ENCODE results near the gene COL4A2. TPM values are rescaled to one million over a fixed set of nuclear protein-coding genes. Genes with fewer than 3 reads are reported as not detected.

The COL4A2 gene
- total RNA-seq, 1 donor from 2014 or later = 1,414 TPM

DNA sequence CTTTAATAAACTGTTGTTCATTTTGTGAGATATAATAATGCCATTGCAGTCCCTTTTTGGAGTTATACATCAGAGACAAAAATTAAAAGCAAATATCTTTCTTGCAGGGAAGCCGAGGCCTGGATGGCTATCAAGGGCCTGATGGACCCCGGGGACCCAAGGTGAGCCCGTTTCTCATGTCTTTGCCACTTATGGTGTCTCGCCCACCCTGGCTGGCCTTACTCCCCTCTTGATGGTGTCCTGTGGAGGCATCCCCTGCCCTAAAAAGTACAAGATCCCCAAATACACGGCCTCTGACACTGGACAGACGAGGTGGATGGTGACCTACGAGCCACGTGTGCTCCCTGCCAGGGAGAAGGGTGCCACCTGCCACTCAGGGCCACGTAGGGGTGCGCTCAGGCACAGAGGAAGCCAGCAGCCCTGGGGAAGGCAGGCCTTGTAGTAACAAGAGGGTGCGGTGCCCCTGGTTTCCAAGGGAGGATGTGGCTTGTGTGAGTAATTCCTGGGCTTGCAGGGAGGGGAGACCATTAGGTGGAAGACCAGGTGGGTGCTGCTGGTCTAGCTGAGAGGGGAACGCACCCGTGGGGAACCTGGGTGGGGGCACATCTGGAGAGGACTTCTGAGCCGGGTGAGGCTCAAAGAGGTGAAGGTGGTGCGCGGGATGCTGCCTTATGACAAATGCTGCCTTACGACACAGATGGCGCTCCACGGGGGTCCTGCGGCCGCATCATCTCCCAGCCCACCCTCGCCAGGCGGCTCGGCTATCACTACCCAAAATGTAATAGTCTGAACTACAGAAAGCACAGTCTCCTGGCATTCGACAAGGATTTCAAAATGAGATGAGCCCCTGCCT, 138.9 kb downstream of the COL4A2 start:
- Mint-ChIP-seq H3K4me3 (ENCODE audit: unreplicated experiment) (no peak overlapping the region), H3K9me3 (ENCODE audit: unreplicated experiment) (no peaks in the 10 kb centered on the region), H3K27ac (ENCODE audit: unreplicated experiment) (no peak overlapping the region), H3K36me3 (ENCODE audit: low read depth, unreplicated experiment) (peaks cover 46% of the 10 kb centered on the region), H3K4me1 (ENCODE audit: low read depth, unreplicated experiment) (peaks cover 58% of the 10 kb centered on the region), H3K27me3 (ENCODE audit: low read depth, unreplicated experiment) (no peaks in the 10 kb centered on the region)
- H3K79me2 ChIP-seq (ENCODE audit: insufficient read depth, low read length) = no peaks in the 10 kb centered on the region
- H3K36me3 ChIP-seq (ENCODE audit: insufficient read depth, low read length) = peaks cover 44% of the 10 kb centered on the region
- H2AFZ ChIP-seq (ENCODE audit: low read depth, low read length) = no peak overlapping the region
- no peak for FAIRE-seq
- H3K9ac ChIP-seq (ENCODE audit: low read length) = peak overlapping the region; percentile 13
- H4K20me1 ChIP-seq (ENCODE audit: insufficient read depth, low read length) = peaks cover 14% of the 10 kb centered on the region
- TF ChIP-seq EZH2 (IDR thresholded peaks at IDR 0.05; ENCODE audit: insufficient read depth, low read length) = no peak
- TF ChIP-seq, protein P1, sequence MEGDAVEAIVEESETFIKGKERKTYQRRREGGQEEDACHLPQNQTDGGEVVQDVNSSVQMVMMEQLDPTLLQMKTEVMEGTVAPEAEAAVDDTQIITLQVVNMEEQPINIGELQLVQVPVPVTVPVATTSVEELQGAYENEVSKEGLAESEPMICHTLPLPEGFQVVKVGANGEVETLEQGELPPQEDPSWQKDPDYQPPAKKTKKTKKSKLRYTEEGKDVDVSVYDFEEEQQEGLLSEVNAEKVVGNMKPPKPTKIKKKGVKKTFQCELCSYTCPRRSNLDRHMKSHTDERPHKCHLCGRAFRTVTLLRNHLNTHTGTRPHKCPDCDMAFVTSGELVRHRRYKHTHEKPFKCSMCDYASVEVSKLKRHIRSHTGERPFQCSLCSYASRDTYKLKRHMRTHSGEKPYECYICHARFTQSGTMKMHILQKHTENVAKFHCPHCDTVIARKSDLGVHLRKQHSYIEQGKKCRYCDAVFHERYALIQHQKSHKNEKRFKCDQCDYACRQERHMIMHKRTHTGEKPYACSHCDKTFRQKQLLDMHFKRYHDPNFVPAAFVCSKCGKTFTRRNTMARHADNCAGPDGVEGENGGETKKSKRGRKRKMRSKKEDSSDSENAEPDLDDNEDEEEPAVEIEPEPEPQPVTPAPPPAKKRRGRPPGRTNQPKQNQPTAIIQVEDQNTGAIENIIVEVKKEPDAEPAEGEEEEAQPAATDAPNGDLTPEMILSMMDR (IDR thresholded peaks at IDR 0.05; ENCODE audit: insufficient read depth, low read depth, low read length) = no peak
- no peak overlapping the region for H3K4me3 ChIP-seq (ENCODE audit: insufficient read depth, low read depth, low read length)
- peak overlapping the region; percentile 23 for H3K4me2 ChIP-seq (ENCODE audit: low read length)
- H3K27ac ChIP-seq (ENCODE audit: low read depth, low read length) = peak overlapping the region; percentile 28
- no peaks in the 10 kb centered on the region for H3K27me3 ChIP-seq (ENCODE audit: insufficient read depth, low read length)
- peaks cover 56% of the 10 kb centered on the region for H3K4me1 ChIP-seq (ENCODE audit: insufficient read depth, low read length)
- H3K9me3 ChIP-seq (ENCODE audit: insufficient read depth, low read depth, low read length) = no peaks in the 10 kb centered on the region
- no peak for DNase-seq (ENCODE audit: low read depth)

DNA sequence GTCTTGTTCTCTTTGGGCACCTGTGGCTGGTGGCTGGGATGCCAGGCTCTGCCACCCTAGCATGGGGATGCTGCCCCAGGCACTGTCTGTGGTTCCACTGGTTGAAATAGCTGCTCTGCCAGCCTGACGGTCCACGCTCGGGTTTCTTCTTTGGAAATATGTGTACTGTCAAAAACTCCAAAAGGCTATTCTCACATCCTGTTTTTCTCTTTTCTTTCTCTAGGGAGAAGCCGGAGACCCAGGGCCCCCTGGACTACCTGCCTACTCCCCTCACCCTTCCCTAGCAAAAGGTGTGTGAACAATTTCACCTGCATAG, 139.4 kb downstream of the COL4A2 start:
- Mint-ChIP-seq H3K27me3 (ENCODE audit: low read depth, unreplicated experiment) (no peaks in the 10 kb centered on the region), H3K27ac (ENCODE audit: unreplicated experiment) (no peak overlapping the region), H3K9me3 (ENCODE audit: unreplicated experiment) (no peaks in the 10 kb centered on the region), H3K4me3 (ENCODE audit: unreplicated experiment) (no peak overlapping the region), H3K36me3 (ENCODE audit: low read depth, unreplicated experiment) (peaks cover 44% of the 10 kb centered on the region), H3K4me1 (ENCODE audit: low read depth, unreplicated experiment) (peaks cover 60% of the 10 kb centered on the region)
- no peaks in the 10 kb centered on the region for H3K79me2 ChIP-seq (ENCODE audit: insufficient read depth, low read length)
- H4K20me1 ChIP-seq (ENCODE audit: insufficient read depth, low read length) = peaks cover 14% of the 10 kb centered on the region
- no peaks in the 10 kb centered on the region for H3K27me3 ChIP-seq (ENCODE audit: insufficient read depth, low read length)
- no peaks in the 10 kb centered on the region for H3K9me3 ChIP-seq (ENCODE audit: insufficient read depth, low read depth, low read length)
- H3K27ac ChIP-seq (ENCODE audit: low read depth, low read length) = no peak overlapping the region
- no peak overlapping the region for H3K4me2 ChIP-seq (ENCODE audit: low read length)
- FAIRE-seq (no peak), DNase-seq (ENCODE audit: low read depth) (no peak)
- no peak overlapping the region for H3K4me3 ChIP-seq (ENCODE audit: insufficient read depth, low read depth, low read length)
- TF ChIP-seq, protein P1 (IDR thresholded peaks at IDR 0.05; ENCODE audit: insufficient read depth, low read depth, low read length) = no peak
- TF ChIP-seq EZH2 (IDR thresholded peaks at IDR 0.05; ENCODE audit: insufficient read depth, low read length) = no peak
- H2AFZ ChIP-seq (ENCODE audit: low read depth, low read length) = no peak overlapping the region
- no peak overlapping the region for H3K9ac ChIP-seq (ENCODE audit: low read length)
- peaks cover 44% of the 10 kb centered on the region for H3K36me3 ChIP-seq (ENCODE audit: insufficient read depth, low read length)
- peaks cover 56% of the 10 kb centered on the region for H3K4me1 ChIP-seq (ENCODE audit: insufficient read depth, low read length)

DNA sequence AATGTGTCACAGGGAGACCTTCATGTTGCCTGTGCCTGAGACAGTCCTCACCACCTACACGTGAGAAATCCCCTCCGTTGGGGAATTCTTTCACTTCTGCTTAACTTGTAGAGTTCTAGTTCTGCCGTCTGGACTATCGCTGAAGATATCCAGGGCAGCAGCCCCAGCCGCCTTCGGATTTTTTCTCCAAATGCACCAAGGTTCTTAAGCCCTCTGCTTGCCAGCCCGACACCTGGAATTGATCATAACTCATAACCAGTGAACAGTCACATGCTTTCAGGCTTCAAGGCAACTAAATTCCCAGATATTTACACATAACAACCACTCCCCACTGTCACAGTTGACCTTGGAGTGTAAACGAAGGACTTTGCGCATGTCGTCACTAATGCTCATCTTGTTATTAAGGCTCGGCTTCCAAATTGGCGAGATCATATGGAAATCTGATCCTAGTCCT, 140.0 kb downstream of the COL4A2 start:
- no peaks in the 10 kb centered on the region for H3K9me3 Mint-ChIP-seq (ENCODE audit: unreplicated experiment)
- Histone ChIP-seq H3K27ac (ENCODE audit: low read depth, low read length) (peak overlapping the region; percentile 61), H4K20me1 (ENCODE audit: insufficient read depth, low read length) (peaks cover 14% of the 10 kb centered on the region), H3K9me3 (ENCODE audit: insufficient read depth, low read depth, low read length) (no peaks in the 10 kb centered on the region), H3K4me1 (ENCODE audit: insufficient read depth, low read length) (peaks cover 55% of the 10 kb centered on the region), H3K9ac (ENCODE audit: low read length) (no peak overlapping the region), H3K4me2 (ENCODE audit: low read length) (peak overlapping the region; percentile 36), H3K36me3 (ENCODE audit: insufficient read depth, low read length) (peaks cover 45% of the 10 kb centered on the region), H2AFZ (ENCODE audit: low read depth, low read length) (no peak overlapping the region), H3K27me3 (ENCODE audit: insufficient read depth, low read length) (no peaks in the 10 kb centered on the region), H3K79me2 (ENCODE audit: insufficient read depth, low read length) (no peaks in the 10 kb centered on the region), H3K4me3 (ENCODE audit: insufficient read depth, low read depth, low read length) (no peak overlapping the region)
- no peaks in the 10 kb centered on the region for H3K27me3 Mint-ChIP-seq (ENCODE audit: low read depth, unreplicated experiment)
- peak overlapping the region; percentile 44 for H3K27ac Mint-ChIP-seq (ENCODE audit: unreplicated experiment)
- peaks cover 62% of the 10 kb centered on the region for H3K4me1 Mint-ChIP-seq (ENCODE audit: low read depth, unreplicated experiment)
- TF ChIP-seq EZH2 (IDR thresholded peaks at IDR 0.05; ENCODE audit: insufficient read depth, low read length) = no peak
- TF ChIP-seq, protein P1 (IDR thresholded peaks at IDR 0.05; ENCODE audit: insufficient read depth, low read depth, low read length) = no peak
- H3K36me3 Mint-ChIP-seq (ENCODE audit: low read depth, unreplicated experiment) = peaks cover 45% of the 10 kb centered on the region
- DNase-seq (ENCODE audit: low read depth) = peak; percentile 42
- H3K4me3 Mint-ChIP-seq (ENCODE audit: unreplicated experiment) = peak overlapping the region; percentile 66
- FAIRE-seq = no peak

Data from astrocyte (in vitro differentiated cells and primary cell).